ENCODE data around the gene PPTC7.

GRCh38 chr12:110498984-110499706, 84.0 kb downstream of the PPTC7 start:
- TF ChIP-seq BCL11A (IDR thresholded peaks at IDR 0.05; ENCODE audit: low read depth, low read length) (no peak), HCFC1 (IDR thresholded peaks at IDR 0.05; ENCODE audit: low read length) (no peak), IKZF1 (conservative IDR thresholded peaks at IDR 0.05) (no peak), MEF2A (IDR thresholded peaks at IDR 0.05; ENCODE audit: insufficient read depth, low read depth, low read length) (no peak), CTCF (IDR thresholded peaks at IDR 0.05 in 2 of 3, conservative IDR thresholded peaks at IDR 0.05 in 1 of 3; ENCODE audit: control insufficient read depth in 2 of 3, extremely low read depth in 1 of 3, insufficient read depth in 1 of 3, low read depth in 3 of 3, low read length in 3 of 3) (no peak), POU2F2 (IDR thresholded peaks at IDR 0.05; ENCODE audit: borderline replicate concordance, low read depth, low read length) (no peak), GABPA (IDR thresholded peaks at IDR 0.05; ENCODE audit: low read depth) (no peak), NFIC (IDR thresholded peaks at IDR 0.05; ENCODE audit: low read depth, low read length) (no peak), RELB (IDR thresholded peaks at IDR 0.05; ENCODE audit: low read depth) (no peak), MYC (IDR thresholded peaks at IDR 0.05; ENCODE audit: insufficient read depth, insufficient read length, insufficient replicate concordance, low read length, severe bottlenecking) (no peak), ESRRA (IDR thresholded peaks at IDR 0.05; ENCODE audit: low read length) (no peak), NR2F1 (conservative IDR thresholded peaks at IDR 0.05) (no peak)
- TF ChIP-seq, protein P1, sequence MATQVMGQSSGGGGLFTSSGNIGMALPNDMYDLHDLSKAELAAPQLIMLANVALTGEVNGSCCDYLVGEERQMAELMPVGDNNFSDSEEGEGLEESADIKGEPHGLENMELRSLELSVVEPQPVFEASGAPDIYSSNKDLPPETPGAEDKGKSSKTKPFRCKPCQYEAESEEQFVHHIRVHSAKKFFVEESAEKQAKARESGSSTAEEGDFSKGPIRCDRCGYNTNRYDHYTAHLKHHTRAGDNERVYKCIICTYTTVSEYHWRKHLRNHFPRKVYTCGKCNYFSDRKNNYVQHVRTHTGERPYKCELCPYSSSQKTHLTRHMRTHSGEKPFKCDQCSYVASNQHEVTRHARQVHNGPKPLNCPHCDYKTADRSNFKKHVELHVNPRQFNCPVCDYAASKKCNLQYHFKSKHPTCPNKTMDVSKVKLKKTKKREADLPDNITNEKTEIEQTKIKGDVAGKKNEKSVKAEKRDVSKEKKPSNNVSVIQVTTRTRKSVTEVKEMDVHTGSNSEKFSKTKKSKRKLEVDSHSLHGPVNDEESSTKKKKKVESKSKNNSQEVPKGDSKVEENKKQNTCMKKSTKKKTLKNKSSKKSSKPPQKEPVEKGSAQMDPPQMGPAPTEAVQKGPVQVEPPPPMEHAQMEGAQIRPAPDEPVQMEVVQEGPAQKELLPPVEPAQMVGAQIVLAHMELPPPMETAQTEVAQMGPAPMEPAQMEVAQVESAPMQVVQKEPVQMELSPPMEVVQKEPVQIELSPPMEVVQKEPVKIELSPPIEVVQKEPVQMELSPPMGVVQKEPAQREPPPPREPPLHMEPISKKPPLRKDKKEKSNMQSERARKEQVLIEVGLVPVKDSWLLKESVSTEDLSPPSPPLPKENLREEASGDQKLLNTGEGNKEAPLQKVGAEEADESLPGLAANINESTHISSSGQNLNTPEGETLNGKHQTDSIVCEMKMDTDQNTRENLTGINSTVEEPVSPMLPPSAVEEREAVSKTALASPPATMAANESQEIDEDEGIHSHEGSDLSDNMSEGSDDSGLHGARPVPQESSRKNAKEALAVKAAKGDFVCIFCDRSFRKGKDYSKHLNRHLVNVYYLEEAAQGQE (IDR thresholded peaks at IDR 0.05; ENCODE audit: low read depth, low read length), result no peak

All from GM12878 (cell line).